Hematopoietic multipotent progenitor cell treated with erythropoietin and hydrocortisone succinate and interleukin-3 and kit ligand, for 17 days (in vitro differentiated cells): ENCODE measurements around the gene UBE2E3.
"Not testable (repeated sequence)": the region's sequence is repeated elsewhere in the genome, so short reads cannot be mapped to it uniquely, and the experiment has no call there.

Source experiments
- DNase-seq: peaks from one replicate; pipeline ENCODE4 v3.0.0-alpha.2; 2015; ENCODE audit warnings: low spot score

UBE2E3 gene

GRCh38 chr2:181036445-181036844, 56.0 kb downstream of the UBE2E3 start:
- no peak for DNase-seq

- no peak for DNase-seq
Observed at GRCh38 chr2:181036848-181037603, 56.6 kb downstream of the UBE2E3 start.

- no peak for DNase-seq
Observed at GRCh38 chr2:181037922-181038321, 57.5 kb downstream of the UBE2E3 start.

GRCh38 chr2:181038796-181039195, 58.4 kb downstream of the UBE2E3 start:
- DNase-seq: no peak

- not testable (repeated sequence) for DNase-seq
Observed at GRCh38 chr2:181040839-181041238, 60.4 kb downstream of the UBE2E3 start.

- no peak for DNase-seq
Observed at GRCh38 chr2:181041661-181042060, 61.3 kb downstream of the UBE2E3 start.

- no peak for DNase-seq
Observed at GRCh38 chr2:181042706-181043105, 62.3 kb downstream of the UBE2E3 start.

GRCh38 chr2:181046833-181047232, 66.4 kb downstream of the UBE2E3 start:
- no peak for DNase-seq

GRCh38 chr2:181047829-181048228, 67.4 kb downstream of the UBE2E3 start:
- DNase-seq: no peak

- DNase-seq: no peak
Observed at GRCh38 chr2:181051861-181052522, 71.6 kb downstream of the UBE2E3 start.

- no peak for DNase-seq
Observed at GRCh38 chr2:181052523-181052891, 72.1 kb downstream of the UBE2E3 start.

GRCh38 chr2:181054256-181054655, 73.9 kb downstream of the UBE2E3 start:
- DNase-seq: no peak

GRCh38 chr2:181054843-181055242, 74.4 kb downstream of the UBE2E3 start:
- DNase-seq: no peak

- peak; percentile 67 for DNase-seq
Observed at GRCh38 chr2:181058378-181059269, 78.2 kb downstream of the UBE2E3 start.

- DNase-seq: no peak
Observed at GRCh38 chr2:181063696-181064095, 83.3 kb downstream of the UBE2E3 start.

GRCh38 chr2:181065458-181065857, 85.1 kb downstream of the UBE2E3 start:
- no peak for DNase-seq

- DNase-seq: no peak
Observed at GRCh38 chr2:181066333-181066732, 85.9 kb downstream of the UBE2E3 start.

- DNase-seq: no peak
Observed at GRCh38 chr2:181070119-181070835, 89.9 kb downstream of the UBE2E3 start.

- DNase-seq: no peak
Observed at GRCh38 chr2:181070836-181071200, 90.4 kb downstream of the UBE2E3 start.

- no peak for DNase-seq
Observed at GRCh38 chr2:181072486-181073235, 92.3 kb downstream of the UBE2E3 start.

- no peak for DNase-seq
Observed at GRCh38 chr2:181073896-181074295, 93.5 kb downstream of the UBE2E3 start.
